ENCODE measurements around the gene NUAK1. TPM values are rescaled to one million over a fixed set of nuclear protein-coding genes. Genes with fewer than 3 reads are reported as not detected.

NUAK1 gene
- total RNA-seq, 2 donors from 2014 or later = 14.0 to 16.8 TPM

DNA sequence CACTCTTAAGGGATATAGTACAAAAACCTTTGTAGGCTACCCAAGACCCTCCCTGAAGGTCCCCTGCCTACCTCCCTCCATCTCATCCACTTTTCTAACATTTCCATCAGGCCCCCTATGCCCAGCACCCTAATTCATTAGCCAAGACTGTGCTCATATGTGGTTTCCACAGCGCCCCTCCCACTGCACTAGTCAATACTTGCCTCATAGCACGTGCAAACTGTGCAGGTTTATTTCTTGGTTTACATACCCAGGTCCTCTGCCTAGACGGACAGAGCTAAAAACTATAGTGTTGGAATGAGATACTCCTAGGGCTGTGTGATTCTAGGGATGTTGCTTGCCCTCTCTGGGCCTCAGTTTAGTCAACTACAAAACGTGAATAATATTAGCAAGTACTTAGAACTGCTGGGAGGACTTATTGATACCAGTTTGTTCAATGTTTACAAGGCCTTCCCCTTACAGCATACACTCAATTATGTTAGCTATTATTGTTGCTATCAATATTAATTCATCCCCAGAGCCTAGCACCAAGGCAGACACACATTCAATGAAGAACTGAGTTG is 50.4 kb downstream of the NUAK1 start:
- H3K4me1 Mint-ChIP-seq = peaks cover 28% of the 10 kb centered on the region
- H3K36me3 Mint-ChIP-seq (ENCODE audit: low read depth) = peaks cover 23% of the 10 kb centered on the region
- no peak overlapping the region for H3K4me3 ChIP-seq (ENCODE audit: low read length)
- no peak overlapping the region for H3K9ac ChIP-seq (ENCODE audit: extremely low read depth, low read length, poor library complexity, severe bottlenecking)
- no peaks in the 10 kb centered on the region for H3K9me3 ChIP-seq (ENCODE audit: control insufficient read depth, low read length)
- H3K4me3 Mint-ChIP-seq = no peak overlapping the region
- WGBS, 2 experiments (ENCODE audit: insufficient coverage in 1 of 2, insufficient read length in 1 of 2) = 93 to 95% methylated on average over 2 to 4 of the region's 4 CpGs
- no peaks in the 10 kb centered on the region for H3K9me3 Mint-ChIP-seq
- H3K27me3 Mint-ChIP-seq (ENCODE audit: insufficient read depth) = no peaks in the 10 kb centered on the region
- H3K27me3 ChIP-seq (ENCODE audit: control insufficient read depth, insufficient read depth, low read length, poor library complexity, severe bottlenecking) = no peaks in the 10 kb centered on the region
- peaks cover 12% of the 10 kb centered on the region for H3K4me1 ChIP-seq (ENCODE audit: control insufficient read depth, insufficient read depth, low read length)
- no peak overlapping the region for H3K27ac Mint-ChIP-seq
- TF ChIP-seq, protein P1, sequence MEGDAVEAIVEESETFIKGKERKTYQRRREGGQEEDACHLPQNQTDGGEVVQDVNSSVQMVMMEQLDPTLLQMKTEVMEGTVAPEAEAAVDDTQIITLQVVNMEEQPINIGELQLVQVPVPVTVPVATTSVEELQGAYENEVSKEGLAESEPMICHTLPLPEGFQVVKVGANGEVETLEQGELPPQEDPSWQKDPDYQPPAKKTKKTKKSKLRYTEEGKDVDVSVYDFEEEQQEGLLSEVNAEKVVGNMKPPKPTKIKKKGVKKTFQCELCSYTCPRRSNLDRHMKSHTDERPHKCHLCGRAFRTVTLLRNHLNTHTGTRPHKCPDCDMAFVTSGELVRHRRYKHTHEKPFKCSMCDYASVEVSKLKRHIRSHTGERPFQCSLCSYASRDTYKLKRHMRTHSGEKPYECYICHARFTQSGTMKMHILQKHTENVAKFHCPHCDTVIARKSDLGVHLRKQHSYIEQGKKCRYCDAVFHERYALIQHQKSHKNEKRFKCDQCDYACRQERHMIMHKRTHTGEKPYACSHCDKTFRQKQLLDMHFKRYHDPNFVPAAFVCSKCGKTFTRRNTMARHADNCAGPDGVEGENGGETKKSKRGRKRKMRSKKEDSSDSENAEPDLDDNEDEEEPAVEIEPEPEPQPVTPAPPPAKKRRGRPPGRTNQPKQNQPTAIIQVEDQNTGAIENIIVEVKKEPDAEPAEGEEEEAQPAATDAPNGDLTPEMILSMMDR (conservative IDR thresholded peaks at IDR 0.05) = no peak
- H3K27ac ChIP-seq (ENCODE audit: low read depth, low read length) = no peak overlapping the region
- peaks cover 90% of the 10 kb centered on the region for H3K36me3 ChIP-seq (ENCODE audit: control insufficient read depth, insufficient read depth, low read length)
- DNase-seq = no peak

DNA sequence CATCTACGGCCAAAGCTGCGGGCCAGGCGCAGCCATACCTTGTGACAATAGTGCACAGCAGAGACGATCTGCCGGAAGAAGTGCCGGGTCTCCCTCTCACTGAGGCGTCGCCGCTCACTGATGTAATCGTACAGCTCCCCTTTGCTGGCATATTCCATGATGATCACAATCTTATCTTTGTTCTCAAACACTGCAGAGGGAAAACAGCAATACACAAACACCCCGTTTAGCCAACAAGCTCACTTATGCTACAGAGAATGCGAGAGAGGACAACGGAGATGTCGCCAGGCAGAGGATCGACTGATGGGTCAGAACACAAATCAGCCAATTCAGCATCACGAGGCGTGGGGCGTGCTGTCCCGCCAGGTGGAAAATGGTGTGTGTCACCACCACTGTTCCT is 52.1 kb downstream of the NUAK1 start:
- Histone ChIP-seq H3K27me3 (ENCODE audit: control insufficient read depth, insufficient read depth, low read length, poor library complexity, severe bottlenecking) (no peaks in the 10 kb centered on the region), H3K27ac (ENCODE audit: low read depth, low read length) (no peak overlapping the region), H3K4me3 (ENCODE audit: low read length) (no peak overlapping the region), H3K9ac (ENCODE audit: extremely low read depth, low read length, poor library complexity, severe bottlenecking) (no peak overlapping the region), H3K9me3 (ENCODE audit: control insufficient read depth, low read length) (no peaks in the 10 kb centered on the region), H3K4me1 (ENCODE audit: control insufficient read depth, insufficient read depth, low read length) (peaks cover 12% of the 10 kb centered on the region), H3K36me3 (ENCODE audit: control insufficient read depth, insufficient read depth, low read length) (peaks cover 90% of the 10 kb centered on the region)
- TF ChIP-seq, protein P1 (conservative IDR thresholded peaks at IDR 0.05) = no peak
- DNase-seq = no peak
- Mint-ChIP-seq H3K27me3 (ENCODE audit: insufficient read depth) (no peaks in the 10 kb centered on the region), H3K36me3 (ENCODE audit: low read depth) (peaks cover 34% of the 10 kb centered on the region), H3K27ac (no peak overlapping the region), H3K4me3 (no peak overlapping the region), H3K9me3 (no peaks in the 10 kb centered on the region), H3K4me1 (peaks cover 27% of the 10 kb centered on the region)
- 95 to 96% methylated on average over 18 to 19 of the region's 19 CpGs for WGBS, 2 experiments (ENCODE audit: insufficient coverage in 1 of 2, insufficient read length in 1 of 2)

DNA sequence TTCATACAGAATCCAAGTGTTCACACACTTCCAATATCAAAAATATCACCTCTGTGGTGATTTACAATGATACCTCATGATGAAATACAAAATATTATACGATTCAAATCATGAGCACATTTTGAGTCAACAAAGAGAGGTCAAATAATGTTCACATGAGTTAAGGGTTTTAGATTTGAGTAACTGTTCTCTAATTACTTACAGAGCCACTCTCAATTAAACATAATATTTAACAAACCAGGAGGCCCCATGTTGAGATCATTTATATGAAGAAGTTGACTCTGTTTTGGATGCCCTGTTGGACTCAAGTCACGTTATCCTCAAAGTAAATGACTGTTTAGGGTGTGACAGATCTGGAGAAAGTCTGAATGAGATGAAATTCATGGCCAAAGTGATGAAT is 53.5 kb downstream of the NUAK1 start:
- Histone ChIP-seq H3K4me1 (ENCODE audit: control insufficient read depth, insufficient read depth, low read length) (peaks cover 14% of the 10 kb centered on the region), H3K9ac (ENCODE audit: extremely low read depth, low read length, poor library complexity, severe bottlenecking) (no peak overlapping the region), H3K9me3 (ENCODE audit: control insufficient read depth, low read length) (no peaks in the 10 kb centered on the region), H3K36me3 (ENCODE audit: control insufficient read depth, insufficient read depth, low read length) (peaks cover 90% of the 10 kb centered on the region), H3K4me3 (ENCODE audit: low read length) (no peak overlapping the region), H3K27ac (ENCODE audit: low read depth, low read length) (peak overlapping the region; percentile 98), H3K27me3 (ENCODE audit: control insufficient read depth, insufficient read depth, low read length, poor library complexity, severe bottlenecking) (no peaks in the 10 kb centered on the region)
- H3K27me3 Mint-ChIP-seq (ENCODE audit: insufficient read depth) = no peaks in the 10 kb centered on the region
- H3K36me3 Mint-ChIP-seq (ENCODE audit: low read depth) = peaks cover 39% of the 10 kb centered on the region
- H3K27ac Mint-ChIP-seq = no peak overlapping the region
- WGBS, 2 experiments (ENCODE audit: insufficient coverage in 1 of 2, insufficient read length in 1 of 2) = 92% methylated on average over 2 of the region's 2 CpGs; no CpG with 5 or more reads in 1 of the 2 experiments
- DNase-seq = no peak
- TF ChIP-seq, protein P1 (conservative IDR thresholded peaks at IDR 0.05) = no peak
- H3K4me3 Mint-ChIP-seq = no peak overlapping the region
- no peaks in the 10 kb centered on the region for H3K9me3 Mint-ChIP-seq
- H3K4me1 Mint-ChIP-seq = peaks cover 34% of the 10 kb centered on the region

All from endodermal cell (in vitro differentiated cells).